Panc1 (cell line): Measurements from ENCODE around the gene ANKRD33B. TPM values are rescaled to one million over a fixed set of nuclear protein-coding genes. Genes with fewer than 3 reads are reported as not detected.

Experiments
- ATAC-seq: fragments of 200-7000 bp; cut with Tn5 transposase; 2 replicates; pipeline ENCODE4 v1.9.1; 2020; ENCODE audit warnings: mild to moderate bottlenecking, moderate library complexity
- BruUV-seq: library from RNA; stranded (reverse); fragments of 400-500 nt; replicated peaks from 2 replicates; lab custom pipeline; 2021; lab: Mats Ljungman, UMichigan
- CTCF ChIA-PET: fragments of 300-600 bp; sonication (Branson Sonifier 250); formaldehyde crosslinking; loops from one replicate; lab custom pipeline; 2022; ENCODE audit warnings: antibody characterized with exemption; lab: Charles Lee
- POLR2A ChIA-PET: fragments of 300-600 bp; sonication (Branson Sonifier 250); formaldehyde crosslinking; loops from one replicate; lab custom pipeline; 2022; ENCODE audit warnings: antibody characterized with exemption; lab: Charles Lee
- DNase-seq: peaks from one replicate; pipeline ENCODE4 v3.0.0-alpha.2; 2010; ENCODE audit warnings: low read depth, low spot score
- H3K27ac ChIP-seq: 2 replicates; pipeline ENCODE4 v1.5.1; 2011; ENCODE audit warnings: mild to moderate bottlenecking, low read length, inconsistent platforms
- H3K27me3 ChIP-seq: fragments of 200-500 bp; sonication (Bioruptor generic); 2 replicates; pipeline ENCODE4 v1.6.0; 2014; ENCODE audit warnings: low read length, inconsistent platforms; ENCODE audit not compliant: control insufficient read depth, insufficient read depth
- H3K36me3 ChIP-seq: fragments of 200-500 bp; sonication (Bioruptor generic); 2 replicates; pipeline ENCODE4 v1.5.1; 2014; ENCODE audit warnings: inconsistent platforms, mild to moderate bottlenecking, low read length, moderate library complexity; ENCODE audit not compliant: control insufficient read depth, insufficient read depth
- H3K4me1 ChIP-seq: 2 replicates; pipeline ENCODE4 v1.5.1; 2011; ENCODE audit warnings: inconsistent platforms, mild to moderate bottlenecking, low read length, moderate library complexity; ENCODE audit not compliant: control insufficient read depth, insufficient read depth
- H3K4me3 ChIP-seq, 2 experiments: 2 replicates each; pipeline ENCODE4 v1.5.1; 2011 to 2012; ENCODE audit warnings: low read depth in 2 of 2, low read length in 2 of 2, mild to moderate bottlenecking in 2 of 2, inconsistent platforms in 1 of 2, moderate library complexity in 1 of 2
- H3K9me3 ChIP-seq: fragments of 200-500 bp; sonication (Bioruptor generic); 2 replicates; pipeline ENCODE4 v1.5.1; 2014; ENCODE audit warnings: low read depth, mild to moderate bottlenecking, inconsistent platforms, low read length, moderate library complexity; ENCODE audit not compliant: control insufficient read depth, insufficient read depth
- POLR2AphosphoS5 ChIP-seq: IDR thresholded peaks from 2 replicates; pipeline ENCODE4 v1.6.1; 2012; ENCODE audit warnings: mild to moderate bottlenecking, low read depth, low read length, moderate library complexity
- SIN3A ChIP-seq: IDR thresholded peaks from 2 replicates; pipeline ENCODE4 v1.6.1; 2012; ENCODE audit warnings: low read depth, mild to moderate bottlenecking, low read length, moderate library complexity, borderline replicate concordance; ENCODE audit not compliant: insufficient read depth
- TCF7L2 ChIP-seq: IDR thresholded peaks from 2 replicates; pipeline ENCODE4 v1.6.1; 2011; ENCODE audit warnings: mild to moderate bottlenecking, low read depth, low read length, inconsistent platforms
- in situ Hi-C: cut with HindIII; loops from 2 replicates; pipeline ENCODE4 v1.10.0; 2016; ENCODE audit warnings: low sequenced_read_pairs, low pct_unique_long_range_greater_than_20kb
- intact Hi-C: fragments of 100-400 bp; cut with micrococcal nuclease; formaldehyde crosslinking; loops from one replicate; pipeline ENCODE4 v1.10.0; 2022; ENCODE audit not compliant: unreplicated experiment
- total RNA-seq: library from RNA; stranded (reverse); gene quantifications from one replicate; pipeline ENCODE4 v1.2.1, GENCODE V29; 2021; ENCODE audit not compliant: unreplicated experiment
- TF ChIP-seq, protein P1 (sequence below), 2 experiments: IDR thresholded peaks; 2 replicates each; pipeline ENCODE4 v1.6.1; 2011 to 2012; ENCODE audit warnings: low read depth in 2 of 2, control low read depth in 1 of 2, low read length in 1 of 2, mild to moderate bottlenecking in 1 of 2, moderate library complexity in 1 of 2; ENCODE audit not compliant: insufficient read depth in 1 of 2
- TF ChIP-seq, protein P2 (sequence below): fragments of 450-650 bp; IDR thresholded peaks from 2 replicates; pipeline ENCODE4 v1.5.1; 2017; ENCODE audit warnings: mild to moderate bottlenecking

Gene ANKRD33B
- total RNA-seq, 1 experiment from 2014 or later, result 19.1 TPM

DNA sequence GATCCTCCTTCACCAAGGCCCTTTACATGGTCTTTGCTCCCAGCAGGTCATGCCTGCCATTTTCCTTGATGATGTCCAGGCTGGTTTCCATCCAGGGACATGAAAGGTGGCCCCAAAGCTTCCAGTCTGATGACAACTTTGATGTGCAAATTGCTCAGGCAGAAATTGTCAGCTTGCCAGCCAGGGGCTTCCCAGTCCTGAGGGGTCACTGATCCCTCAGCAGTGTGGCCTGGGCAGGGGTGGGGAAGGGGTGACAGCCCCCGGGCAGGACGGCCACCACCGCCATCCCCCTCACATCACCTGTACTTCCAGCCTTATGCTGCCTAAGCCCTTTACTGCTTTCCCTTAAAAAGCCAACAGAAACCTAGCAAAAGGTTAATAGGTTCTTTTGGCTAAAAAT lies 96.3 kb downstream of the ANKRD33B start:
- TF ChIP-seq, protein P1, sequence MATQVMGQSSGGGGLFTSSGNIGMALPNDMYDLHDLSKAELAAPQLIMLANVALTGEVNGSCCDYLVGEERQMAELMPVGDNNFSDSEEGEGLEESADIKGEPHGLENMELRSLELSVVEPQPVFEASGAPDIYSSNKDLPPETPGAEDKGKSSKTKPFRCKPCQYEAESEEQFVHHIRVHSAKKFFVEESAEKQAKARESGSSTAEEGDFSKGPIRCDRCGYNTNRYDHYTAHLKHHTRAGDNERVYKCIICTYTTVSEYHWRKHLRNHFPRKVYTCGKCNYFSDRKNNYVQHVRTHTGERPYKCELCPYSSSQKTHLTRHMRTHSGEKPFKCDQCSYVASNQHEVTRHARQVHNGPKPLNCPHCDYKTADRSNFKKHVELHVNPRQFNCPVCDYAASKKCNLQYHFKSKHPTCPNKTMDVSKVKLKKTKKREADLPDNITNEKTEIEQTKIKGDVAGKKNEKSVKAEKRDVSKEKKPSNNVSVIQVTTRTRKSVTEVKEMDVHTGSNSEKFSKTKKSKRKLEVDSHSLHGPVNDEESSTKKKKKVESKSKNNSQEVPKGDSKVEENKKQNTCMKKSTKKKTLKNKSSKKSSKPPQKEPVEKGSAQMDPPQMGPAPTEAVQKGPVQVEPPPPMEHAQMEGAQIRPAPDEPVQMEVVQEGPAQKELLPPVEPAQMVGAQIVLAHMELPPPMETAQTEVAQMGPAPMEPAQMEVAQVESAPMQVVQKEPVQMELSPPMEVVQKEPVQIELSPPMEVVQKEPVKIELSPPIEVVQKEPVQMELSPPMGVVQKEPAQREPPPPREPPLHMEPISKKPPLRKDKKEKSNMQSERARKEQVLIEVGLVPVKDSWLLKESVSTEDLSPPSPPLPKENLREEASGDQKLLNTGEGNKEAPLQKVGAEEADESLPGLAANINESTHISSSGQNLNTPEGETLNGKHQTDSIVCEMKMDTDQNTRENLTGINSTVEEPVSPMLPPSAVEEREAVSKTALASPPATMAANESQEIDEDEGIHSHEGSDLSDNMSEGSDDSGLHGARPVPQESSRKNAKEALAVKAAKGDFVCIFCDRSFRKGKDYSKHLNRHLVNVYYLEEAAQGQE (IDR thresholded peaks at IDR 0.05; ENCODE audit: insufficient read depth in 1 of 2, low read depth in 2 of 2, low read length in 1 of 2), result no peak
- no peak for TF ChIP-seq POLR2AphosphoS5
- peaks cover 19% of the 10 kb centered on the region for H3K4me1 ChIP-seq
- ChIA-PET POLR2A (no interaction called here), CTCF (no interaction called here)
- no peak overlapping the region for H3K4me3 ChIP-seq
- no peaks in the 10 kb centered on the region for H3K36me3 ChIP-seq
- H3K27ac ChIP-seq, result no peak overlapping the region
- in situ Hi-C loops, result no loop called here
- intact Hi-C loops, result no loop called here
- H3K9me3 ChIP-seq, result no peaks in the 10 kb centered on the region
- ATAC-seq (no peak), DNase-seq (no peak)
- no TSS peak for BruUV-seq
- H3K27me3 ChIP-seq, result no peaks in the 10 kb centered on the region

DNA sequence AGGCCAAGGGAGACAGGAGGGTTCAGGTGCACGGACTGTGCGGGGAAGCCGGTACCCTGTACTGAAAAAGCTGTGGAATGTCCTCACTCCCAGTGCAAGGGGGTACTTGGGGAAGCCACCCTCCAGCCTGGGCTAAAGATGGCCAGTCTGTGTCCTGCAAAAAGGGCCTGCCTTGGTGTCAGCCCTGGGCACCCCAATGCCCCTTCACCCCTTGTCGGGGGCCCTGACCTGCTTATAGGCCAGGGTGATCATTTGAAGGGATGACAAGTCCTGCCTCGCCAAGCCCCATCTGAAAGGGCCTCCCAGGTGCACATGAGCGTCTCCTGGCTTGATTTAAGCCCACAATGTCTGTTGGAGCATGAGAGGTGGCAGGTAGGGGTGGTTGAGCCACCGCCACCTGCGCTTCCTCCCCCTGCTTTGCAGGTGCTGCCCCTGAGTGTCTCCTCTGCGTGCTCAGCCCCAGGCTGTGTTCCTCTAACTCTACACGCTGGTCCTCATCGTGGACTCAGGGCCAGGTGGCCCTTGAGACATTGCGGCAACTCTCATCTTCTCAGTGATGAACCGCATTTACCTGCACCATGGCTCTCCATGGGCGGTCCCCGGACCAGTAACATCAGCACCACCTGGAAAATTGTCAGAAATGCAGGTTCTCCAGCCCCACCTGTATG lies 97.0 kb downstream of the ANKRD33B start:
- in situ Hi-C loops (no loop called here), intact Hi-C loops (no loop called here)
- H3K9me3 ChIP-seq, result no peaks in the 10 kb centered on the region
- ATAC-seq (no peak), DNase-seq (no peak)
- TF ChIP-seq, protein P1 (IDR thresholded peaks at IDR 0.05; ENCODE audit: insufficient read depth in 1 of 2, low read depth in 2 of 2, low read length in 1 of 2), result no peak
- TF ChIP-seq POLR2AphosphoS5, result no peak
- no peak for TF ChIP-seq SIN3A
- no peak for TF ChIP-seq TCF7L2
- BruUV-seq, result no TSS peak
- H3K4me1 ChIP-seq, result peaks cover 19% of the 10 kb centered on the region
- H3K36me3 ChIP-seq, result no peaks in the 10 kb centered on the region
- no peak overlapping the region for H3K27ac ChIP-seq
- ChIA-PET CTCF (no interaction called here), POLR2A (no interaction called here)
- no peak overlapping the region for H3K4me3 ChIP-seq
- no peaks in the 10 kb centered on the region for H3K27me3 ChIP-seq

GRCh38 chr5:10661401-10661800 lies 97.5 kb downstream of the ANKRD33B start:
- H3K9me3 ChIP-seq, result no peaks in the 10 kb centered on the region
- ChIA-PET CTCF (no interaction called here), POLR2A (no interaction called here)
- H3K27me3 ChIP-seq, result no peaks in the 10 kb centered on the region
- TF ChIP-seq, protein P1 (IDR thresholded peaks at IDR 0.05; ENCODE audit: insufficient read depth in 1 of 2, low read depth in 2 of 2, low read length in 1 of 2), result no peak
- no peak for TF ChIP-seq TCF7L2
- TF ChIP-seq, protein P2, sequence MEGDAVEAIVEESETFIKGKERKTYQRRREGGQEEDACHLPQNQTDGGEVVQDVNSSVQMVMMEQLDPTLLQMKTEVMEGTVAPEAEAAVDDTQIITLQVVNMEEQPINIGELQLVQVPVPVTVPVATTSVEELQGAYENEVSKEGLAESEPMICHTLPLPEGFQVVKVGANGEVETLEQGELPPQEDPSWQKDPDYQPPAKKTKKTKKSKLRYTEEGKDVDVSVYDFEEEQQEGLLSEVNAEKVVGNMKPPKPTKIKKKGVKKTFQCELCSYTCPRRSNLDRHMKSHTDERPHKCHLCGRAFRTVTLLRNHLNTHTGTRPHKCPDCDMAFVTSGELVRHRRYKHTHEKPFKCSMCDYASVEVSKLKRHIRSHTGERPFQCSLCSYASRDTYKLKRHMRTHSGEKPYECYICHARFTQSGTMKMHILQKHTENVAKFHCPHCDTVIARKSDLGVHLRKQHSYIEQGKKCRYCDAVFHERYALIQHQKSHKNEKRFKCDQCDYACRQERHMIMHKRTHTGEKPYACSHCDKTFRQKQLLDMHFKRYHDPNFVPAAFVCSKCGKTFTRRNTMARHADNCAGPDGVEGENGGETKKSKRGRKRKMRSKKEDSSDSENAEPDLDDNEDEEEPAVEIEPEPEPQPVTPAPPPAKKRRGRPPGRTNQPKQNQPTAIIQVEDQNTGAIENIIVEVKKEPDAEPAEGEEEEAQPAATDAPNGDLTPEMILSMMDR, result no peak
- TF ChIP-seq SIN3A, result no peak
- no peak for TF ChIP-seq POLR2AphosphoS5
- no peak for DNase-seq
- H3K36me3 ChIP-seq, result no peaks in the 10 kb centered on the region
- in situ Hi-C loops (no loop called here), intact Hi-C loops (no loop called here)
- no peak overlapping the region for H3K4me3 ChIP-seq
- no peak overlapping the region for H3K27ac ChIP-seq
- peaks cover 19% of the 10 kb centered on the region for H3K4me1 ChIP-seq
- no peak for ATAC-seq
- BruUV-seq, result no TSS peak
